HG03432 (cell line): ENCODE results near the gene MSX1.

Experiments used
- ATAC-seq: cut with Tn5 transposase; IDR thresholded peaks from one replicate; pipeline ENCODE4 v1.9.1; 2021; ENCODE audit warnings: mild to moderate bottlenecking, moderate library complexity; ENCODE audit not compliant: unreplicated experiment

Gene MSX1

GRCh38 chr4:4856071-4857000 is 3.1 kb upstream of the MSX1 start:
- no peak for ATAC-seq

GRCh38 chr4:4857001-4857808 is 2.3 kb upstream of the MSX1 start:
- no peak for ATAC-seq

GRCh38 chr4:4857809-4858508 is 1.5 kb upstream of the MSX1 start:
- no peak for ATAC-seq

DNA sequence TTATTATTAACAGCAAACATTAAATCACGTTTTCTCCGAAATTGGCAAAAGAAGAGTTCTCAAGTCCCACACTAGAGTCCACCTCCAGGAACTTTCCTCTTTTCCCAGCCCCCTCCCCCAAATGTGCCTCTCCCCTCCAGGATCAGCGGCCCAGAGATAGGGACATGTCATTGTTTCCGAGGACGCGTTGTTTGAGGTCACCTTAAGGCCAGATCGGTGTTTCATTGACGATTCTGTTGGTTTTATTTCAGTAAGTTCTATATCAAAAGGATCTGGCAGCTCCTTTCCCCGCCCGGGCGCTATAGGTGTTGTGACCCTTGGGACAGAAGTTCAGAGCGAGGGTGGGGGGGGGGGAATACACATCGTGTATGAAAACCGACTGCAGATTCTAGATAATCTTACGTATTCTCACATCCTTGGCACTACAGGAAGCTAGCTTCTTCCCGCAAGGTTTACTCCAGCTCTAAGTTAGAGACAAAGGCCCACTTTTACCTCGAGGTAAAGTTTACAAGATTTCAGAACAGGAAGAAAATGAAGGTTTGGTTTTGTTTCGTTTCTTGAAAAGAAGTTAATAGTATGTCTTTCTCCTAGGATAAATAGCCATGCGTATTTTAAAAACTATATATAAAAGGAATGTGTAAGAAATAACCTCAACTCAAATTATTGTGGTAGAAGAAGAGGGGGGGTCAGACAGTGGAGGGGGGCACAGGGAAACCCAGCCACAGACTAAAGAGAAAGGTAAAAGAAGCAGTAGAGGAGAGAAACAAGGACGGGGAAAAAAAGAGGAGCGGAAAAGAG is 739 bp upstream of the MSX1 start:
- no peak for ATAC-seq

DNA sequence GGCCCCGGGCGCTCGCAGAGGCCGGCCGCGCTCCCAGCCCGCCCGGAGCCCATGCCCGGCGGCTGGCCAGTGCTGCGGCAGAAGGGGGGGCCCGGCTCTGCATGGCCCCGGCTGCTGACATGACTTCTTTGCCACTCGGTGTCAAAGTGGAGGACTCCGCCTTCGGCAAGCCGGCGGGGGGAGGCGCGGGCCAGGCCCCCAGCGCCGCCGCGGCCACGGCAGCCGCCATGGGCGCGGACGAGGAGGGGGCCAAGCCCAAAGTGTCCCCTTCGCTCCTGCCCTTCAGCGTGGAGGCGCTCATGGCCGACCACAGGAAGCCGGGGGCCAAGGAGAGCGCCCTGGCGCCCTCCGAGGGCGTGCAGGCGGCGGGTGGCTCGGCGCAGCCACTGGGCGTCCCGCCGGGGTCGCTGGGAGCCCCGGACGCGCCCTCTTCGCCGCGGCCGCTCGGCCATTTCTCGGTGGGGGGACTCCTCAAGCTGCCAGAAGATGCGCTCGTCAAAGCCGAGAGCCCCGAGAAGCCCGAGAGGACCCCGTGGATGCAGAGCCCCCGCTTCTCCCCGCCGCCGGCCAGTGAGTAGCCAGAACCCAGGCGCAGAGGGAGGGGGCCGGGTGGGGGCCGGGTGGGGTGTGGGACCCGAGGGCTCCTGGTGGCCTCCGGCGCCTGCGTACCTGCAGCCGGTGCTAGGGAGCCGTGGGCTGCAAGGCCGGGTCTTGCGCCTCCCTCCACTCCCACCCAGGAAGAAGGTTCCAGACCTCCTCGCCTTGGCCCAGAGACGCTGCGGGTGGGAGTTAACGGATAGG is 534 bp downstream of the MSX1 start:
- ATAC-seq, result peak; percentile 32

- no peak for ATAC-seq
Measured at GRCh38 chr4:4860600-4861389, 1.3 kb downstream of the MSX1 start.

DNA sequence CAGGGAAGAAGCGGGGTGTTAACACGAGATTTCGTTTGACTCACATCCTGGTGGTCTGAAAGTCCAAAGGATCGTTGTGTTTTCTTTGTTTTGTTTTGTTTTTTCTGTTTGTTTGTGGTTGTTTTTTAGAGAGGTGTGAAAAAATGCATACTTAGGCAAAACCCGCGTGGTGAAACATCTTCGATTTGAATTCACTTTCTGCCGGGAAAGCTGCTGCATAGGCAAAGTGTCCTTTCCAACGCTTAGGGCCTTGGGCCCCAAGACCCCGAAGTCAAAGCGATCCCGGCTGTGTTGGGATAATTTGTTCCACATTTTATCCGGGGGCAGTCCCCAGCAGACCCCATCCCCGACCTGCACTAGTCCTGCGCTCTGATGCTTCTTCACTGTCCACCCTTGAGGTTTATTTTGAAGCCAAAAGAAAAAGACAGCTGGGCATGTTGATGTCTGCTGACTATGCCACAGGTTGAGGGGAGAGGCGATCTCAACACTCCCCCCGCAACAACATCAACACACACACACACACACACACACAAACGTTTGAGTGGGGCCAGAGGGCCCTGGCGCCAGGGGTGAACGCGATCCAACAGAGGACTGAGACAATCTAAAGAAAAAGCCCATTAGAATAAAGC is 2.0 kb downstream of the MSX1 start:
- no peak for ATAC-seq

GRCh38 chr4:4862071-4862551 is 2.6 kb downstream of the MSX1 start:
- ATAC-seq, result no peak

GRCh38 chr4:4862665-4863482 is 3.4 kb downstream of the MSX1 start:
- no peak for ATAC-seq

- no peak for ATAC-seq
Measured at GRCh38 chr4:4864443-4864939, 5.0 kb downstream of the MSX1 start.

GRCh38 chr4:4864940-4865704 is 5.7 kb downstream of the MSX1 start:
- no peak for ATAC-seq

DNA sequence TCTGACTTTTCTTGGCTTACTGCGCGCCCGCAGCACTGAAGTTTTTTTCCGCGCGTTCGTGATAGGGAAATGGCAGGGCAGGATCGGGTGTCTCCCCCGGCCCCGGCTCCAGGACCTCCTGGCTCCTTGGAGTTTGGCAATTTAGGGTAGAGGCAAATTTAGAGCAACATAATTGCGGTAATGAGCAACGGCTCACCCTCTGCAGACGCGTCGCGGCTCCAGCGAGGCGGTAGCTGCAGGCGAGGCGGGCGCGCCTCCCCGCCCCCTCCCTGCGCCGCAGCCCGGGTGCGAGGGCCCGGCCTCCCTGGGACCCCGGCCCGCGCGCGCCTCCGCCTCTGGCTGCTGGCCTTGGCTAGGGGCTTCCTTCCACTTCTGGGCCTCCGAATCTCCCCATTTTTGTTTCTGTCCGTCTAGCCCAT is 6.2 kb downstream of the MSX1 start:
- no peak for ATAC-seq

GRCh38 chr4:4866124-4866865 is 6.8 kb downstream of the MSX1 start:
- no peak for ATAC-seq

DNA sequence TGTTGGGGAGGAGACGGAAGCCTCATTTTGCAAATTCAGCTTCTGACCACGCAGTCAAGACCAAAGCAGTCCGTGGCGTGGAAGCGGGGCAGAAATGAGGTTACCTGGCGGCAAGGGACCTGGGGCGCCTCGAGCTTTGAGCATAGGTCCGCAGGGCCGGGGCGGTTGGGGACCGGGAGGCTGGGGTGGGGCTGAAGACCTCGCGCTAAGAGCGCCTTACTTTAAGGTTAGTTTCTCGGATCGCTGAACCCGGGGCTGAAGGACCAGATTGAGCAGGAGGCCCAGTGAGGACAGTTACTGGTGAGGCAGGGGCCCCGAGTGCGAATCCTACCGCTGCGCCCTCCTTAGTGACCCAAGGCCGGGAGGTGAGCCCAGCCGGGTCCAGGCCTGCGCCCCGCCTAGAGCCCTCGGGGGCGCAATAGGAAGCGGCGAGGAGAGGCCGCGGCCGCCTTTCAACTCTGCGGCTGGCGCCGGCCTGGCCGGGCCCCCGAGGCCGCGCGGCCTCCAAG is 7.5 kb downstream of the MSX1 start:
- no peak for ATAC-seq

DNA sequence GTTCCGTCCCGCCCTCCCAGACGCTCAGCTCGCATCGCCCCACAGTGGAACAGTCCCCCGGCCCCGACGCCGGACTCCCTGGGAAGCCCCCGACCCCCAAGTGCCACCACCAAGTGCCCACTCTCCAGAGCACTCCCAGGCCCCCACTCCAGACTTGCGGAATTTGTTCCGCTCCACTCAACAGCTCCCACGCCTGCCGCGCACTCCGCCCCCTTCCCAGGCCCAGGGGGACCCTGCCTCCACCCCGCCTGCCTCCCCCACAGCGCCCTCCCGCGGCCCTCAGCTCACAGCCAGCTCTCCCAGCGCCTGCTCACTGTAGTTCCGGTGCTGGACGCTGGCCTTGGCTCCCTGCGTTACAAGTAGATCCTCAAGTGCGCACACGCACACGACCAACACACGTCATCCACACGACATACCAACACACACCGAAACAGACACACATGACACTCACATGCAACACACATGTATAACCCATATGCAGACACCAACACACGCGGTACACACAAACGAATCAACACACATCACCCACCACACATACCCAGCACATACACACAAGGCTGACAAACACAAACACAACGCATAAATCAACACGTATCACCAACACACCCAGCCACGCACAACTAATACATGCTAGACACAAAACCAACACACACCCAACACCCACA is 8.0 kb downstream of the MSX1 start:
- ATAC-seq, result no peak
